Activated B cell treated with CpG ODN at 0.5 μM for 24 hours (primary cell): Measurements from ENCODE around the gene COL4A1. TPM values are rescaled to one million over a fixed set of nuclear protein-coding genes. Genes with fewer than 3 reads are reported as not detected.

Source experiments
- ATAC-seq: fragments of 200-7000 bp; cut with Tn5 transposase; one replicate; pipeline ENCODE4 v1.10.0; 2021; ENCODE audit warnings: low read depth, mild to moderate bottlenecking, moderate library complexity
- CTCF ChIA-PET: fragments of 350-600 bp; sonication (Branson Sonifier 250); formaldehyde crosslinking; loops from one replicate; lab custom pipeline; 2021; ENCODE audit warnings: antibody characterized with exemption; lab: Charles Lee
- POLR2A ChIA-PET: fragments of 350-600 bp; sonication (Branson Sonifier 250); formaldehyde crosslinking; loops from one replicate; lab custom pipeline; 2021; ENCODE audit warnings: antibody characterized with exemption; lab: Charles Lee
- DNase-seq: peaks from one replicate; pipeline ENCODE4 v3.0.0; 2022
- H3K27ac Mint-ChIP-seq: one replicate; pipeline ENCODE4 v1.8.0; 2020; ENCODE audit warnings: mixed read lengths
- H3K27me3 Mint-ChIP-seq: one replicate; pipeline ENCODE4 v1.8.0; 2021; ENCODE audit warnings: mixed read lengths
- H3K36me3 Mint-ChIP-seq: one replicate; pipeline ENCODE4 v1.8.0; 2021; ENCODE audit warnings: low read depth, mixed read lengths
- H3K4me1 Mint-ChIP-seq: one replicate; pipeline ENCODE4 v1.8.0; 2021; ENCODE audit warnings: mixed read lengths
- H3K4me3 Mint-ChIP-seq: one replicate; pipeline ENCODE4 v1.8.0; 2020; ENCODE audit warnings: mild to moderate bottlenecking, mixed read lengths
- H3K9me3 Mint-ChIP-seq: one replicate; pipeline ENCODE4 v1.8.0; 2020; ENCODE audit warnings: mixed read lengths
- CTCF ChIP-seq: fragments of 200-600 bp; IDR thresholded peaks from one replicate; pipeline ENCODE4 v1.8.0; 2022; ENCODE audit warnings: antibody characterized with exemption, mild to moderate bottlenecking
- intact Hi-C: fragments of 100-400 bp; cut with micrococcal nuclease; formaldehyde crosslinking; loops from one replicate; pipeline ENCODE4 v1.15.1; 2024
- total RNA-seq: library from RNA; stranded (reverse); gene quantifications from 2 replicates; pipeline ENCODE4 v1.2.3, GENCODE V29; 2022

COL4A1 gene
- total RNA-seq, 1 donor from 2014 or later, result not detected

DNA sequence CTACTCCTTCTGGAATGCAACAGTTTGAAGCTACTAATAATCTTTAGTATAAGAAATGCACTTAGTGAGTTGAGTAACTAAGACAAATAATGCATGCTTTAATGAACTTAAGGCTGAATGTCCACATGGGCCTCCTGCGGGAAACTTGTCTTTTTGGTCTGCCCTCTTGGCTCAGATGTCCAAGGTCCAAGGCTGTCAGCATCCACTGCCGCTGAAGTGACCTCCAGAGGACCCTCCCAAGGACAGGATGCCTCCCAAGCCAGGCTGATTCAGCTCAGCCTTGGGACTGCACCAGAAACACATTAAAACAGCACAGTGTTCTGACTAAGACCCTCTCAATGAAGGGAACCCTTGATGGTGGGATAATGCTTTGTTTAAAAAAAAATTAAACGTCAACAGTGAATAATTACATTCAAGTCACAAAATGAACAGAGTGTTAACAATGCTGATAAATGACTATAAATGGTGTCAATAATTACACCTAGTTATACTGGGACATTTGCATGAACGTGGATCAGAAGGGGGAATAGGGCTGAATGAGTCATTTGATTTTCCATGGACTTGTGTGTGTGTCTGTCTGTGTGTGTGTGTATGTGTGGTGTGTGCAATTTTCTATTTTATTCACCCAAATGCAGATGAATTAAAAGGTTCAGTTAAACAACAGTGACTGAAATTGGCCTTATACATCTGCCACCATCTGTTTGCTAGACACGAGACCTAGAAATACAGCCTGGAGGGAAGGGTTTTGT is 150.5 kb downstream of the COL4A1 start:
- Mint-ChIP-seq H3K27ac (no peak overlapping the region), H3K36me3 (no peaks in the 10 kb centered on the region), H3K4me3 (no peak overlapping the region), H3K4me1 (no peaks in the 10 kb centered on the region), H3K9me3 (no peaks in the 10 kb centered on the region), H3K27me3 (peaks cover 1% of the 10 kb centered on the region)
- DNase-seq (no peak), ATAC-seq (no peak)
- CTCF ChIA-PET, result no interaction called here
- no peak for TF ChIP-seq CTCF
- POLR2A ChIA-PET, result no interaction called here
- intact Hi-C loops, result no loop called here

GRCh38 chr13:110155072-110155471 is 151.9 kb downstream of the COL4A1 start:
- TF ChIP-seq CTCF, result no peak
- POLR2A ChIA-PET, result no interaction called here
- Mint-ChIP-seq H3K27me3 (peaks cover 1% of the 10 kb centered on the region), H3K36me3 (no peaks in the 10 kb centered on the region), H3K27ac (no peak overlapping the region), H3K4me3 (no peak overlapping the region), H3K9me3 (no peaks in the 10 kb centered on the region), H3K4me1 (no peaks in the 10 kb centered on the region)
- DNase-seq (no peak), ATAC-seq (no peak)
- intact Hi-C loops, result no loop called here
- CTCF ChIA-PET, result no interaction called here

- no peaks in the 10 kb centered on the region for H3K4me1 Mint-ChIP-seq
- H3K27ac Mint-ChIP-seq, result no peak overlapping the region
- POLR2A ChIA-PET, result no interaction called here
- no peak for TF ChIP-seq CTCF
- no peaks in the 10 kb centered on the region for H3K36me3 Mint-ChIP-seq
- intact Hi-C loops, result no loop called here
- CTCF ChIA-PET, result no interaction called here
- ATAC-seq, result no peak
- no peaks in the 10 kb centered on the region for H3K27me3 Mint-ChIP-seq
- no peaks in the 10 kb centered on the region for H3K9me3 Mint-ChIP-seq
- no peak overlapping the region for H3K4me3 Mint-ChIP-seq
- DNase-seq, result no peak
These were observed 152.5 kb downstream of the COL4A1 start for GRCh38 chr13:110154410-110154933.

- DNase-seq (no peak), ATAC-seq (no peak)
- intact Hi-C loops, result no loop called here
- no peaks in the 10 kb centered on the region for H3K9me3 Mint-ChIP-seq
- no peak for TF ChIP-seq CTCF
- H3K27ac Mint-ChIP-seq, result no peak overlapping the region
- CTCF ChIA-PET, result no interaction called here
- no peak overlapping the region for H3K4me3 Mint-ChIP-seq
- no peaks in the 10 kb centered on the region for H3K4me1 Mint-ChIP-seq
- POLR2A ChIA-PET, result no interaction called here
- H3K27me3 Mint-ChIP-seq, result no peaks in the 10 kb centered on the region
- no peaks in the 10 kb centered on the region for H3K36me3 Mint-ChIP-seq
These were observed 154.6 kb downstream of the COL4A1 start for GRCh38 chr13:110152351-110152750.

GRCh38 chr13:110151462-110151861 is 155.5 kb downstream of the COL4A1 start:
- H3K4me1 Mint-ChIP-seq, result no peaks in the 10 kb centered on the region
- H3K36me3 Mint-ChIP-seq, result no peaks in the 10 kb centered on the region
- no peak for TF ChIP-seq CTCF
- ChIA-PET POLR2A (no interaction called here), CTCF (no interaction called here)
- intact Hi-C loops, result no loop called here
- no peaks in the 10 kb centered on the region for H3K9me3 Mint-ChIP-seq
- ATAC-seq (no peak), DNase-seq (no peak)
- no peak overlapping the region for H3K4me3 Mint-ChIP-seq
- no peak overlapping the region for H3K27ac Mint-ChIP-seq
- H3K27me3 Mint-ChIP-seq, result no peaks in the 10 kb centered on the region
